ENCODE measurements around the gene RELCH.

GRCh38 chr18:62236252-62236651 is 49.2 kb downstream of the RELCH start:
- TF ChIP-seq CTCF (IDR thresholded peaks at IDR 0.05) (no peak), TCF7L2 (IDR thresholded peaks at IDR 0.05; ENCODE audit: low read depth, low read length) (no peak)

Data from Panc1 (cell line).